HG02973 (cell line): ENCODE data around the gene SPOCK1.
A peak's percentile ranks its signal among the peaks of the same experiment; 100 is the strongest.

Source experiments
- ATAC-seq: cut with Tn5 transposase; IDR thresholded peaks from one replicate; pipeline ENCODE4 v1.9.1; 2021; ENCODE audit warnings: moderate library complexity; ENCODE audit not compliant: unreplicated experiment

The SPOCK1 gene

GRCh38 chr5:137174196-137174595 is 324.9 kb downstream of the SPOCK1 start:
- no peak for ATAC-seq

- no peak for ATAC-seq
Observed at GRCh38 chr5:137172258-137172657, 326.9 kb downstream of the SPOCK1 start.

- no peak for ATAC-seq
Observed at GRCh38 chr5:137167187-137167586, 331.9 kb downstream of the SPOCK1 start.

- ATAC-seq = no peak
Observed at GRCh38 chr5:137164961-137165360, 334.2 kb downstream of the SPOCK1 start.

- ATAC-seq = no peak
Observed at GRCh38 chr5:137164536-137164935, 334.6 kb downstream of the SPOCK1 start.

- no peak for ATAC-seq
Observed at GRCh38 chr5:137158691-137159090, 340.4 kb downstream of the SPOCK1 start.

- no peak for ATAC-seq
Observed at GRCh38 chr5:137156180-137156579, 342.9 kb downstream of the SPOCK1 start.

GRCh38 chr5:137155261-137156000 is 343.7 kb downstream of the SPOCK1 start:
- ATAC-seq = no peak

- ATAC-seq = no peak
Observed at GRCh38 chr5:137152616-137153015, 346.5 kb downstream of the SPOCK1 start.

- ATAC-seq = no peak
Observed at GRCh38 chr5:137148655-137149054, 350.5 kb downstream of the SPOCK1 start.

- ATAC-seq = no peak
Observed at GRCh38 chr5:137148159-137148558, 351.0 kb downstream of the SPOCK1 start.

- ATAC-seq = no peak
Observed at GRCh38 chr5:137147346-137147745, 351.8 kb downstream of the SPOCK1 start.

- ATAC-seq = no peak
Observed at GRCh38 chr5:137146402-137146890, 352.7 kb downstream of the SPOCK1 start.

- no peak for ATAC-seq
Observed at GRCh38 chr5:137145721-137146120, 353.4 kb downstream of the SPOCK1 start.

- ATAC-seq = no peak
Observed at GRCh38 chr5:137144656-137145055, 354.5 kb downstream of the SPOCK1 start.

GRCh38 chr5:137142764-137143605 is 356.1 kb downstream of the SPOCK1 start:
- peak; percentile 83 for ATAC-seq

- peak; percentile 40 for ATAC-seq
Observed at GRCh38 chr5:137142346-137142745, 356.8 kb downstream of the SPOCK1 start.

- no peak for ATAC-seq
Observed at GRCh38 chr5:137141779-137142178, 357.3 kb downstream of the SPOCK1 start.

GRCh38 chr5:137136991-137137632 is 362.0 kb downstream of the SPOCK1 start:
- no peak for ATAC-seq

GRCh38 chr5:137134920-137135532 is 364.1 kb downstream of the SPOCK1 start:
- ATAC-seq = no peak
